ENCODE results near the gene GABRR3.

Gene GABRR3

DNA sequence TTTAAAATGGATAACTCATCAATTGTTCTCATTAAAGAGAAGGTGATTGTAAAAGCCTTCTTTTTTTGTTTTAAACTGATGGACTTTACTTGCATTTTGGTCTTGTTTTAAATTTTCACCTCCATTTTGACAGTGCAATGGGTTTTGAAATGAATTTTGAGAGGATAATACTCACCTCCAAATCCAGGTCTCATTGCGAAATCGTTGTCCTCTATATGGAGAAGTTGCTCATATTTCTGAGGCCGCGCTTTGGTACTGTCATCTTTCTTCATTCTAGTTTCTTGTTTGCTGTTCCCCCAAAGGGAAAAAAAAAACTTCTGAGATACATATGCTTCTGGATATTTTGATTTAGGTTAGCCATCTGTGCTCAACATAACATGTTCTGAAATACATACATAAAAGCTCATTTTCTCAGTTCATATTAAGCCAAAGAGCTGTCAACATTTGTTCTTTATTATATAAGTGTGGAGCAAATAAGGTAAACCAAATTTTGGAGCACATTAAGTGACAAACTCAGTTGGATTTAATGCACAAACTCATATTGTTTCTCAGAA is 9.6 kb downstream of the GABRR3 start:
- H3K27ac ChIP-seq, result no peak overlapping the region
- intact Hi-C loops (cut with DNase I; ENCODE audit: low total_unique reads), result no loop called here
- TF ChIP-seq, protein P1, sequence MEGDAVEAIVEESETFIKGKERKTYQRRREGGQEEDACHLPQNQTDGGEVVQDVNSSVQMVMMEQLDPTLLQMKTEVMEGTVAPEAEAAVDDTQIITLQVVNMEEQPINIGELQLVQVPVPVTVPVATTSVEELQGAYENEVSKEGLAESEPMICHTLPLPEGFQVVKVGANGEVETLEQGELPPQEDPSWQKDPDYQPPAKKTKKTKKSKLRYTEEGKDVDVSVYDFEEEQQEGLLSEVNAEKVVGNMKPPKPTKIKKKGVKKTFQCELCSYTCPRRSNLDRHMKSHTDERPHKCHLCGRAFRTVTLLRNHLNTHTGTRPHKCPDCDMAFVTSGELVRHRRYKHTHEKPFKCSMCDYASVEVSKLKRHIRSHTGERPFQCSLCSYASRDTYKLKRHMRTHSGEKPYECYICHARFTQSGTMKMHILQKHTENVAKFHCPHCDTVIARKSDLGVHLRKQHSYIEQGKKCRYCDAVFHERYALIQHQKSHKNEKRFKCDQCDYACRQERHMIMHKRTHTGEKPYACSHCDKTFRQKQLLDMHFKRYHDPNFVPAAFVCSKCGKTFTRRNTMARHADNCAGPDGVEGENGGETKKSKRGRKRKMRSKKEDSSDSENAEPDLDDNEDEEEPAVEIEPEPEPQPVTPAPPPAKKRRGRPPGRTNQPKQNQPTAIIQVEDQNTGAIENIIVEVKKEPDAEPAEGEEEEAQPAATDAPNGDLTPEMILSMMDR (IDR thresholded peaks at IDR 0.05), result no peak
- H3K4me3 ChIP-seq, result no peak overlapping the region
- no peaks in the 10 kb centered on the region for H3K9me3 ChIP-seq
- peaks cover 0 to 14% of the 10 kb centered on the region in 2 donors for H3K27me3 ChIP-seq
- no peak for DNase-seq
- H3K4me1 ChIP-seq, result no peaks in the 10 kb centered on the region
- no peaks in the 10 kb centered on the region for H3K36me3 ChIP-seq

DNA sequence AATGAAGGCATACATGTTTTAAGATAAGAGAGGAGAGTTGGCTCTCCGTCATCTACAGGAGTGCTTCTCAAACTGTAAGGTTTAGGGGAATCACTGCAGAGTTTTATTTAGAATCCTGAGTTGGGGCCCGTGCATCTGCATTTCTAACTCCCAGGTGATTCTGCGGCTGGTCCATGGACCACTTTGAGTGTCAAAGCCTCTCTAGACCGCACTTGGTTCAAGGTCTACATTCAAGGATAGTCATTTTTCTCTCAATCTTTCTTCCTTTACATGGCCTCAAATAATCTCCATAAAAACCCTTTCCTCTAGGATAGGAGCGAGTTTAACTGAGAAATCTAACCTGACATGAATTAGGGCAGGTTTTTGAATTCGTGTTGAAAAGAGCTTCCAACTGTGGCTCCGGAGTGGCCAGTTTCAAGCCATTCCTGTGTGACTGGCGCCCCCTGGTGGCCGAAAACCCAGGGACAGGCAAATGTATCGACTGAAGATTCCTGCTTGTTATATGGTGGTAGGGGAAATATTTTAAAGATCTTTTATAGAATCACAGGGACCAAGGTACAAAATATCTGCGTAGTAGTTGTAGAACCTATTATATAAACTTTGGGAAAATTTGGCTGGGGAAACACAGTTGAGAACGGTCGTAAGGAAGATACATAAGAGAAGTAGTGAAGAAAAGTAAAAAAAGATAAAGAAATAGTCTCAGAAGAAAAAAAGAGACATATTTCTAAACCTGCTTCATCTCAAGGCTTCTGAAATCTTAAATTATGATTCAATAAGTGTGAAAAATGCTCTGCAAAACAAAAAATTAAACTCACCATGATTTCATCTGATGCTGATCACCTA is 11.9 kb downstream of the GABRR3 start:
- Histone ChIP-seq H3K27ac (no peak overlapping the region), H3K36me3 (no peaks in the 10 kb centered on the region), H3K27me3 (peaks cover 0 to 14% of the 10 kb centered on the region in 2 donors), H3K9me3 (no peaks in the 10 kb centered on the region), H3K4me1 (no peaks in the 10 kb centered on the region), H3K4me3 (no peak overlapping the region)
- intact Hi-C loops (cut with DNase I; ENCODE audit: low total_unique reads), result loop anchor here (2.0 kb wide), 1 partner anchor 230 kb away; no protein-coding TSS in a partner anchor
- TF ChIP-seq, protein P1 (IDR thresholded peaks at IDR 0.05), result peak; percentile 90 to 93
- peak; percentile 88 to 91 for DNase-seq

DNA sequence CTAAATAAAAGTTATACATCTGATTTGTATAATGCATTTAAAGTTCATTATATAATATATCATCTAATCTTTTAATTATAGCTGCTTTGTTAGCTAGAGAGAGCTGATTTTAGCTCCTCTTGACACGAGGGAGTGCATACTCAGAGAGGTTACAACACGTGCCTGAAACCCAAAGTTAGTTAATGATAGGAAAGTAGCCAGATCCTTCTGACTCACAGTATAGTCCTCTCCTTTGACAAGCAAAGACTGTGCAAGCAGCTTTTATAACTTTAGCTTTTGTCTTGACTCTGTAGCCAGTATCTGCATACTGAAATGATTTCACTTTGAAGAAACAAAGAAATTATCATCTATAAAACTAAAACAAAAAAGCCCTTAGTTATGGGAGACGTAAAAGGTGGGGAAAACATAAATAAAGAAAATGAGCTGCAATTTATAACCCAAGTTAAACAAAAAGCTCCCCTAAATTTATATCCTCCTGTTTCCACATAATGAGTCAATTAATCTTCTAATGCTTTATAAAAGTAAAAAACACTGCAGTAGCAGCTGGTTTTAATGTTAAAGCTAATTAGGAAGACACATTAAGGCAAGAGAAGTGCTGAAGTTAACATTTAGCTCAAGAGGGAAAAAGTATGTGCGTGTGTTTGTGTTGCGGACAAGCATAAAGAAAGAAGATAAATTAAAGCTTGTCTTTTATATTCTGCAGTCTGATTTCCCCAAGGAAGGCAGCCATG is 13.1 kb downstream of the GABRR3 start:
- H3K27me3 ChIP-seq, result peaks cover 0 to 14% of the 10 kb centered on the region in 2 donors
- TF ChIP-seq, protein P1 (IDR thresholded peaks at IDR 0.05), result no peak
- no peak overlapping the region for H3K4me3 ChIP-seq
- no peak for DNase-seq
- no peaks in the 10 kb centered on the region for H3K4me1 ChIP-seq
- no peak overlapping the region for H3K27ac ChIP-seq
- no peaks in the 10 kb centered on the region for H3K36me3 ChIP-seq
- no peaks in the 10 kb centered on the region for H3K9me3 ChIP-seq
- intact Hi-C loops (cut with DNase I; ENCODE audit: low total_unique reads), result loop anchor here (2.0 kb wide), 1 partner anchor 229 kb away; no protein-coding TSS in a partner anchor

GRCh38 chr3:98020412-98020811 is 14.7 kb downstream of the GABRR3 start:
- H3K27ac ChIP-seq, result no peak overlapping the region
- H3K36me3 ChIP-seq, result no peaks in the 10 kb centered on the region
- H3K4me1 ChIP-seq, result no peaks in the 10 kb centered on the region
- TF ChIP-seq, protein P1 (IDR thresholded peaks at IDR 0.05), result no peak
- H3K27me3 ChIP-seq, result peaks cover 0 to 14% of the 10 kb centered on the region in 2 donors
- intact Hi-C loops (cut with DNase I; ENCODE audit: low total_unique reads), result no loop called here
- no peaks in the 10 kb centered on the region for H3K9me3 ChIP-seq
- no peak for DNase-seq
- H3K4me3 ChIP-seq, result no peak overlapping the region

DNA sequence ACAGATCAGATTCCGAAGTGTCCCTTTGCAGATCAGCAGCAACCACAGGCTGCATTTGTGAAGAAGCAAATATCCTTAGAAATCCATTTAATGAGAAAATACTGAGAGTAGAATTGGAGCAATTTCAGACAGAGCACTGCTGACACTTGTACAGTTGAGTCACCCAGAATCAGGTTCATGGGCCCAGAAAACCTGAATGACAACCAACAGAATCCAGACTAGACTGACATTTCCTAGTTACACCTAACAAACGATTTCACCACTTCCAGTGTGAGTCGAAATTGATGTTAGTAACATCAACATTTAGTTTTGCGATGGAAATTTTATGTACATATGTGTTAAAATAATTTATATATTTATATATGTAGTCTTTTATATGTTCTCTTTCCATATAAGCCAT is 16.8 kb downstream of the GABRR3 start:
- TF ChIP-seq, protein P1 (IDR thresholded peaks at IDR 0.05), result no peak
- Histone ChIP-seq H3K4me3 (no peak overlapping the region), H3K36me3 (no peaks in the 10 kb centered on the region), H3K27me3 (peaks cover 0 to 6% of the 10 kb centered on the region in 2 donors), H3K9me3 (no peaks in the 10 kb centered on the region), H3K27ac (no peak overlapping the region), H3K4me1 (no peaks in the 10 kb centered on the region)
- DNase-seq, result no peak
- intact Hi-C loops (cut with DNase I; ENCODE audit: low total_unique reads), result no loop called here

Data from tibial artery (tissue), 4 donors.